Measurements from ENCODE around the gene ZNF593OS.
A peak's percentile ranks its signal among the peaks of the same experiment; 100 is the strongest.

The ZNF593OS gene

DNA sequence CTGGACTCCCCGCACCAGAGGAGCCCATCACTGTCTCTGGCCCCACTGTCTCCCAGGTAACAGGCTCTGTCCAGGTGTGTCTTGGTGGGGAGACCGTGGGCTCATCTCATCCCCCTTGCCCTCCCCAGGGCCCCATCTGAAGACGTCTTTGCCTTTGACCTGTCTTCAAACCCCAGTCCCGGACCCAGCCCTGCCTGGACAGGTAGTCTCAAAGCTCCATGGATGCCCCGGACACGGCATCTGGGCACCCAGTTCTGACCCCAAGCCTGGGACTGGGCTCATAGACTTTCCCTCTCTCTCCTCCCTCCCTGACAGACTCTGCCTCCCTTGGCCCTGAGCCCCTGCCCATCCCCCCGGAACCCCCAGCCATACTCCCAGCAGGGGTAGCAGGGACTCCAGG, 12.5 kb upstream of the ZNF593OS start:
- no peak for DNase-seq (ENCODE audit: low spot score)

DNA sequence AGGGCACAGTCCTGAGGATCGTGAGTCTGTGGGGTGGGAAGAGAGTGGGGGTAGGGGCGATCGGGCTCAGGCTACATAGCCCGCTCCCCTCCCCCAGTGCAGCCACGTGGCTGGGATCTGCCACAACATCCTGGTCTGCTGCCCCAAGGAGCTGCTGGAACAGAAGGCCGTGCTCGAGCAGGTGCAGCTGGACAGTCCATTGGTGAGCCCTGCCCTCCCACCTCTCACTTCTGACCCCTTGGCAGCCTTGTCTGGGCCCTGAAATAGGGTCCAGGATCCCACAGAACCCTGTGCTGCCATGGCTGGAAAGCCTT, 10.7 kb upstream of the ZNF593OS start:
- no peak for DNase-seq (ENCODE audit: low spot score)

DNA sequence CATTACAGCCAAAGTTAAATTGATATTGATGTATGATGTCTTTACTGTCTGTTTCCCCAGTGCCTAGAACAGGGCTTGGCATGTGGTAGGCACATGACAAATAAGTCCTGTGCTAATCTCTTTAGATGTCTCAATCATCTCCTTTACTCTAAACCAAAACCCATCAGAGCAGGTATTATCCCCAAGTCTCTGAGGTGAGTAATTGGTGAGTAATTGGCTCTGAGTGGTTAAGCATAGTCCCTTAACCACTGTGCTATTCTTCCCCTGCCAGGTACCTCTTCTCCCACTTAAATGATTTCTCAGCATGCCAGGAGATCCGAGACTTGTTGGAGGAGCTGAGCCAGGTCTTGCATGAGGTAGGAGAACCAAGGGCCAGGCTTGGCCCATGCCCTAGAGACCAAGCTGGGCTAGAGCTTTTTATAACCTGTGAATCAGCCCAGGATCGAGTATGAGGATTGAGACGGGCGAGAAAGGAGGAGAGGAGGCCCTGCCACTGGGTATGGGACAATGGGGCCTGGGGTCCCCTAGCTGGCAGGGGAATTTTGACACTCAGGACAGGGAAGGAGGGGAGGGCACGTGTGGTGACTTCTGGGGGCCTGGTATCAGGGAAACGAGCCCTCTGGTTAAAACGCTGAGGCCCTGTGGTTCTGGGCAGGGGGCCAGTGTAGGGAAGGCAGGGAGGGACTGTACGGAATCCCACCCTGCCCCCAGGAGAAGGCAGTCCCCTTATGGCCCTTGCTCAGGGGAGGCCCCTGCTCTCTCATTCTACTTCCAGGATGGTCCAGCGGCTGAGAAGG, 10.2 kb upstream of the ZNF593OS start:
- no peak for DNase-seq (ENCODE audit: low spot score)

GRCh38 chr1:26180010-26180506, 8.4 kb upstream of the ZNF593OS start:
- DNase-seq (ENCODE audit: low spot score), result no peak

DNA sequence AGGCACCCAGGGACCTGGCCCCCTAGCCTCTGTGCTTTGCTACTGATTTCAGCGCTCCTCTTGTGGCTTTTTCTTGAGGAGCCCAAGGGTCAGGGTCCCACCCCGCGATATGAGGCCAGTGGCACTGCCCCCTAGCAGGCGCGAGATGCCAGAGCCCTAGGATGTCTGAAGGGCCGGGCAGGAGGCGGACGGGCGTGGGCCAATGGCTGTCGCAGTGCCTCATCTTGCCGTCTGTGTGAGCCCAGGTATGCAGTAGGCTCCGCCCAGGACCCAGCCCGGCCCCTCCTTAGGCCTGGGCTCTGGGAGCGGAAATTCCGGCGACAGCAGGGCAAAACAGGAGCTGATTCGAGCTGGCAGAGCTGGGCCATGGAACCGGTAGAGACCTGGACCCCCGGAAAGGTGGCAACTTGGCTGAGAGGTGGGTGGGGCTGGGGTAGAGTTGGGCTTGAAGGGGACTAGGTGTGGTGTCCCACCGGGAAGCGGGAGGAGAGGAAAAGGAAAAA, 5.6 kb upstream of the ZNF593OS start, which contains the start of gene CNKSR1:
Gene CNKSR1 (plus strand): TSS at position 310 of the 503 bp plus-strand sequence. CDS start 57 bp downstream, at position 367.
- no peak for DNase-seq (ENCODE audit: low spot score)

DNA sequence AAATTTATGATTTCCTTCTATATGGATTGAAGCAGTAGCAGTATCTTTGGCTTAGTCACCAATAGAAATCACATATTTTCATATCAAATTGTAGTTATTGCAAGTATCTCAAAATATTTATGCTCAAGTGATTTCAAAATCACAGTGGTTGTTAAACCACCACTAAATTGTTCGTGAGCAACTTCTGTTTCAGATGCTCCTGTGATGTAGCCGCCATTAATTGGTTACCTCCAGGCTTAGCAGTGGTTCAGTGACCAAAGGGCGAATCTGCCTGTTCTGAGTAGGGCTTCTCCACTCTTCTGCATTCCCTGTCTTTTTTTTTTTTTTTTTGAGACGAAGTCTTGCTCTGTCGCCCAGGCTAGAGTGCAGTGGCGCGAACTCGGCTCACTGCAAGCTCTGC, 3.7 kb upstream of the ZNF593OS start:
- no peak for DNase-seq (ENCODE audit: low spot score)

- no peak for DNase-seq (ENCODE audit: low spot score)
These were observed 1.2 kb downstream of the ZNF593OS start for GRCh38 chr1:26170472-26170821.

- peak; percentile 100 for DNase-seq (ENCODE audit: low spot score)
These were observed 1.8 kb downstream of the ZNF593OS start, which contains the start of gene ZNF593 for GRCh38 chr1:26169669-26170471. Gene ZNF593, plus strand, starts transcription at chr1:26169908. Its CDS starts 76 bp downstream, at chr1:26169984.

GRCh38 chr1:26169198-26169554, 2.5 kb downstream of the ZNF593OS start:
- no peak for DNase-seq (ENCODE audit: low spot score)

GRCh38 chr1:26168410-26169197, 3.0 kb downstream of the ZNF593OS start, which contains the start of gene C1orf232:
Gene C1orf232, minus strand, starts transcription at chr1:26168963. Its CDS starts 464 bp downstream, at chr1:26168499.
- no peak for DNase-seq (ENCODE audit: low spot score)

DNA sequence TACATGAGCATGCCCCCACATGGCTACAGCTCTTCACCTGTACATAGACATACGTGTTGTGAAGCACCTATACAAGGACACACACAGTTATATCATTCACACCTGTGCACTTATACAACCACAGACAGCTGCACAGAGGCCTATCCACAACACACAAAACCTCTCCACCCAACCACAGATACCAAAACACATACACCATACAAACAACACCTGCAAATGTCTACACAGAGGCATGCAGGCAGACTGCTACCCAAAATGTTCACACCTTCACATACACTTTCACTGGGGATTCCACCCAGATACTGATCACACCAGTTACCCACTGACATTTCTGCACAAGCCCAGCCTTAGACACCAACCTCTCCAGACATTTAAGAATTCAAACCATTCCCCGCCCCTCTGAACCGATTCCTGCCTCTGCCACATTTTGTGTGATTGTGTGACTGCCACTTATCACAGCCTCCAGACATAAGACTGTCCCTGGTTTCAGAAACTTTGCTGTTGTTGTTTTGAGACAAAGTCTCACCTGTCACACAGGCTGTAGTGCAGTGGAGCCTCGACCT, 4.8 kb downstream of the ZNF593OS start:
- DNase-seq (ENCODE audit: low spot score), result no peak

- DNase-seq (ENCODE audit: low spot score), result no peak
These were observed 6.5 kb downstream of the ZNF593OS start for GRCh38 chr1:26164861-26165842.

GRCh38 chr1:26164036-26164860, 7.4 kb downstream of the ZNF593OS start:
- peak; percentile 76 for DNase-seq (ENCODE audit: low spot score)

DNA sequence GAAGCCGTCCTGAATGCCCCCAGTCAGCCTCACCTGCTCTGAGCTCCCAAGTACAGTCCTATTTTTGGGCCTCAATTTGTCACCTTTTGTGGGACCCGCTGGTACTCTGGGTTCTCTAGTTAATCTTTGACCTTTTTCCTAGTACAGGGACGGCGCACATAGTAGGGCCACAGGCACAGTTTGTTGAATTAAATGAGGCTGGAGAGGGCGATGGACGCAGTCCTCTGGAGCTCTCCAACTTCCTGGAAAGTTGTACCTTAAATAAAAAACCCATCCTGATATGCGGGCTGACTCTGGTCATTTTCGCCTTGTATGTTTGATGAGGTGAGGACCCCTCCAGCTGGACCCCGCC, 8.0 kb downstream of the ZNF593OS start:
- DNase-seq (ENCODE audit: low spot score), result no peak

GRCh38 chr1:26162220-26162709, 9.4 kb downstream of the ZNF593OS start:
- DNase-seq (ENCODE audit: low spot score), result no peak

- DNase-seq (ENCODE audit: low spot score), result peak; percentile 75
These were observed 10.0 kb downstream of the ZNF593OS start for GRCh38 chr1:26161415-26162219.

DNA sequence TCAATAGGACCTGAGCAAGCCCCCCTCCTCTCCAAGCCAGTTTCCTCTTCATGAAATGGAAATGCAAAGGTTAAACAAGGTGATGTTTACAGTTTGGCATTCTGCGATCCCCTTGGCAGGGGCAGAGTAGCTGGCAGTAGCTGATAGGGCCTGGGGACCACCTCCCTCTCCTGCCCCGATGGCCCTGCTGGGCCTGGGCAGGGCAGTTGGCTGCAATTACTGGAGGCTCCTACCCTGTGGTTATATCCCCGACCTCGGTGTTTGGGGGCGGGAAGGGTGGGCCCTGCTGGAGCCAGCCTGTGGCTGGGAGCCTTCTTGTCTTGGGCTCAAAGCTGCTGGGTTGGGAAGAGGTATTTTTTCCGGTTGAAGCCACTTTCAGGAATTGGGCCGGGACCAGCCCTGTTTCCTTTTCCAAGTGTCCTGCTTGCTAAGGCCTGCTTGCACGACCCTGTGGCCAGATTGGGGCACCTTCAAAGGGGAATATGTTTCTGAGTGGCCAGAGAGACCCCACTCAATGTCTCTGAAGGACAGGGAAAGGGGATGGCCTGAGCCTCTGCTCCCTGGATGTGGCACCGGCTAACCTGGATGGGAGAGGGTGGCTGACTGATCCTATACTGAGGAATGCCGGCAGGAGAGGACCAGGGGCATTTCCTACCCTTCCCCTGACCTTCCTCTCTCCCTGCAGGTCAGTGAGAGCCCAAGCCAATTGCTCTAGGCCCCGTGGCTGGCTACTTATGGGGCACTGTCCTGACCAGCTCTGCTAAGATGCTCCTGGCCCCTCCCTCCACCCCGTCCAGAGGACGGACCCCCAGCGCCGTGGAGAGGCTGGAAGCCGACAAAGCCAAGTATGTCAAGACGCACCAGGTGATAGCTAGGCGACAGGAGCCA, 10.9 kb downstream of the ZNF593OS start:
- DNase-seq (ENCODE audit: low spot score), result peak; percentile 9

- no peak for DNase-seq (ENCODE audit: low spot score)
These were observed 11.9 kb downstream of the ZNF593OS start for GRCh38 chr1:26159743-26160039.
